ENCODE measurements around the gene GPR37L1.
"Not testable (repeated sequence)": the region's sequence is repeated elsewhere in the genome, so short reads cannot be mapped to it uniquely, and the experiment has no call there.

The GPR37L1 gene

DNA sequence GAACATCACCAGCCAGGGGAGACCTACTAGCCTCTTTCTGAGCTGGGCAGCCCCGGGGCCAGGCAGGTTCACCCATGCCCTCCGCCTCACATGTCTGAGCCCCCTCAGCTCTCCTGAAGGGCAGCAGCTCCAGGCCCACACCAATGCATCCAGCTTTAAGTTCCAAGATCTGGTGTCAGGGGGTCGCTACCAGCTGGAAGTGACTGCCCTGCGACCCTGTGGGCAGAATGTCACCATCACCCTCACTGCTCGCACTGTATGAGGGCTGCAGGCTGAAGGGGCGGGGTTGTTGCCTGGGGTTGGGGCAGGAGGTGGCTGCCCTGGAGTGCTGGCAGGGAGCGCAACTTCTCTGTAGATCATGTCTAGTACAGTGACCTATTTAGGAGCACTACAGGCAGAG lies 46.1 kb downstream of the GPR37L1 start:
- DNase-seq (ENCODE audit: low read depth): no peak

DNA sequence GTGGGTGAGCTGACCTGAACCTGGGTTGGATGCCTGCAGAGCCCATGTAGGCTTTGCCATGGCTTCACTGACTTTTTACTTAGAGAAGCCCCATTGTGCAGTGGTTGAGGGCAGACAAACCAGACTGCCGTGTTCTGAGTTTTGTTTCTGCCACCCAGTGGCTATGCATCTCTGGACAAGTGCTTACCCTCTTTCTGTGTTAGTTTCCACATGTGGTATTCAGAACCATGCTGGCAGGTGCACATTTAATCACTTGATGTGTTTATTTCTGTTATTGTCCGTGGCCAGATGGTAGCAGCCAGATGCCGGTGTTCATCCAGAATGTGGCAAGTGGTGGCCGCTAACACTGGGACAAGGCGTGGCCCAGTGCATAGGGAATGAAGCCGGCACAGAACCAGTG lies 48.0 kb downstream of the GPR37L1 start:
- no peak for DNase-seq (ENCODE audit: low read depth)

DNA sequence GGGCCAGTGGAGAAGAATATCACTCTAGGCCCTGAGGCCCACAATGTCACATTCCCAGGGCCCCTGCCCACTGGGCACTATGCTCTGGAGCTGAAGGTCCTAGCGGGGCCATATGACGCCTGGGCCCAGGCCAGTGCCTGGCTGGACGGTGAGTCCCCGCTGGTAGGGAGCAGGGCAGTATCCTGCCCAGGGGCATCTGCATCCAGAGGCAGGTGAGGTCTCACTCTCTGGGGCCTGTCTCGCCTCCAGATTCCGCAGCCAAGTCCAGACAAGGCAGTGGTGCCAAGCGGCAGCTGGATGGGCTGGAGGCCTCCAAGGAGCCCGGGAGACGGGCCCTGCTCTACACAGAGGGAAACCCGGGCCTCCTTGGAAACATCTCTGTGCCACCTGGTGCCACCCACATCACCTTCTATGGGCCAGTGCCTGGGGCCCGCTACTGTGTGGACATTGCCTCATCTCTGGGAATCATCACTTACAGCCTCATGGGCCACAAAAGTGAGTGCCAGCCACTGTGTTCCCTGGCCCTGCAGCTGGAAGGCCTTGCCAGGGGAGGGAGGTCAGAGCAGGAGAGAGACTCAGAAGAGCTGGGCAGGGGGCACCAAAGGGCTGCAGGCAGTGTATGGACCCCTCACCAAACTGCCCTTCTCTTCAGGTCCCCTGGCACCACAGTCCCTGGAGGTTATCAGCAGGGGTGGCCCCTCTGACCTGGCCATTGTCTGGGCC lies 48.7 kb downstream of the GPR37L1 start:
- no peak for DNase-seq (ENCODE audit: low read depth)

DNA sequence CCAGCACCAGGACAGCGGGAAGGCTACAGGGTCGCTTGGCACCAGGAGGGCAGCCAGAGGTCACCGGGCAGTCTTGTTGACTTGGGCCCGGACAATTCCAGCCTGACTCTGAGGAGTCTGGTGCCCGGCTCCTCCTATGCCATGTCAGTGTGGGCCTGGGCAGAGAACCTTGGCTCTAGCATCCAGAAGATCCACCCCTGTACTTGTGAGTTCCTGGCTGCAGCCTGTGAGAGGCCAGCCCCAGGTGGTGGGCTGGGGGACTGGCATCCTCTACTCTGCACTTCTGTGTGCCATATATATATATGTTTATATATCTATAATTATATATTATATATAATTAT lies 49.3 kb downstream of the GPR37L1 start:
- DNase-seq (ENCODE audit: low read depth): no peak

DNA sequence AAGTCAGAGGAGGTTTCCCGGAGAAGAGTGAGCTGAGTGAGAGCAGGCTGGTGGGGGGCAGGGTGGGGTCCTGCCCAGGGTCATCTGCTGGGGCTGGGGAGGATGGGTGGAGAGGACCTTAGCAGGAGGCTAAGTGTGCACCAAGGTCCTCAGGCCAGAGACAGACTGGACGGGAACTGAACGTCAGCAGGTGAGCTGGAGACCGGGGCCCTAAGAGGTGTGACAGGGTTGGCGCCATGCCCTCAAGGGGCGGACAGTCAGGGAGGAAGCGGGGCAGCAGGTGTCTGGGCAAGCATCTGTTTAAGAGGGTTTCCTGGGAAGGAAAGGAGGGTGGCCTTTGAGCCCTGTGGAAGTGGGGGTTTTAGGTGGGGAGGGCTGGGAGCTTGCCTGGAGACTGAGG lies 51.3 kb downstream of the GPR37L1 start:
- DNase-seq (ENCODE audit: low read depth): no peak

DNA sequence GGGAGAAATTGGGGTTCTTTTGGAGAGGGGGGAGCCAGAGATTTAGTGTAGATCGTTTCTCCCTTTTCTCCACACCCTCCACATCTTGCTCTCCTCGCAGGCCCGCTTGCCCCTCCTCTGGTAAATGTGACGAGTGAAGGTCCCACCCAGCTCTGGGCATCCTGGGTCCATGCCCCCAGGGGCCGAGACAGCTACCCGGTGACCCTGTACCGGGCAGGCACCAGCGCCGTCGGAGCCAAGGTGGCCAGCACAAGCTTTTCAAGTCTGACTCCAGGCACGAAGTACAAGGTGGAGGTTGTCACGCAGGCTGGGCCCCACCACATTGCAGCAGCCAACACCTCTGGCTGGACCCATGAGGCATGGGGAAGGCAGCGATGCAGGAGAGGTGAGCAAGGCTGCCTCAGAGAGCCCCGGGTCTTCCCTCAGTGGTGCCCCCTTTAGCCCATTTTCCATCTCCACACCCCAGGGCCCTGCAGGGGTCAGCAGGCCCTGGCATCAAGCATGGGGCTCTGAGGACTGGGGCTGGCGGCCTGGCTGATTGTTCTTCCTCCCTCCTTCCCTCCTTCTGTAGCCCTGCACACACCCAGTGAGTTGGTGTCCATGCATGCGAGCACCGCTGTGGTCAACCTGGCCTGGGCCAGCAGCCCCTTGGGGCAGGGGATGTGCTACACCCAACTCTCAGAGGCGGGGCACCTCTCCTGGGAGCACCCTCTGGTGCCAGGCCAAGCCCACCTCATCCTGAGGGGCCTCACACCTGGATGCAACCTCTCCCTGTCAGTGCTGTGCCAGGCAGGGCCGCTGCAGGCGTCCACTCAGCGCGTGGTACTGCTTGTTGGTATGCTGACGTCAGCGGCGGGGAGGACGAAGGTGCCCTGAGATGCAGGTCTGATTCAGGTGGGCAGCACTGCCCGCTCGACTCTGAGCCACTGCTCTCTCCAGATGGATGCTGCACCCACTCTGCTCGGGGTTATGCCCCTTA lies 54.5 kb downstream of the GPR37L1 start:
- no peak for DNase-seq (ENCODE audit: low read depth)

DNA sequence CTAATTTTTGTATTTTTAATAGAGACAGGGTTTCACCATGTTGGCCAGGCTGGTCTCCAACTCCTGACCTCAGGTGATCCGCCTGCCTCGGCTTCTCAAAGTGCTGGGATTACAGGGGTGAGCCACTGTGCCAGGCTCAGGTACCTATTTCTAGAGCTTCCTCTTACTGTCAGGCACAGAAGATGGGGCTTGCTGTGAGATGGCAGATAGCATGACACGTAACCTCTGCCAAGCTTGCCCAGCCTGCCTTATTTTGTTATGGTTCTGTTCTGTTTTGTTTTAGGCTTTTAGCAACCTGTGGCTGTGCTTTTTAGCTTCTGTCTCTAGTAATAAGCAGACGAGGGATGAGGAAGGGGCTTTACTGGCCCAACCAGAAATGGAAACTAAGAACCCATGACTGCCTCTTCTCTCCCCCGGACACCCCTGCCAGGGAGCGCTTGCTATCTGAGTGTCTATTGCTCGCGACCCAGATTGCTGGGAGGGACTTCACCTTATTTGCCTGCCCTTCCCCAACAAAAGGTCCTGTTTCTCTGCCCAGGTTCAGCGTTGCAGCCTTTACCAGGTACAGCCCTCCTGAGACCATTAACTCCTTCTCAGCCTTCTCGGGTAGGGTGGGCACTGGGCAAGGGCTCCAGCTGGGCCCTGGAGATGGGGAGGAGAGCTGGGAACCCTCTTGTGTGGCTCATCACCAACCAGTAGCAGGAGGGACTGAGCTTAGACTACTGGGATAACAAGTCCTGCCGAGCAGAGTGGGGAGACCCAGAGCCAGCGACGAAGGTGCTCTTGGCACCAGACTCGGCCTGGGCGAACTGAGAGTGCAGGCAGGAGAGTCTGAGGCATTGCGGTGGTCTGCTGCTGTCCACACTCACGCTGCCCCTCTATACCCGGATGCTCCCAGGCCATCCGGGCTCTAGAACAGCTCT lies 57.4 kb downstream of the GPR37L1 start:
- DNase-seq (ENCODE audit: low read depth): no peak

DNA sequence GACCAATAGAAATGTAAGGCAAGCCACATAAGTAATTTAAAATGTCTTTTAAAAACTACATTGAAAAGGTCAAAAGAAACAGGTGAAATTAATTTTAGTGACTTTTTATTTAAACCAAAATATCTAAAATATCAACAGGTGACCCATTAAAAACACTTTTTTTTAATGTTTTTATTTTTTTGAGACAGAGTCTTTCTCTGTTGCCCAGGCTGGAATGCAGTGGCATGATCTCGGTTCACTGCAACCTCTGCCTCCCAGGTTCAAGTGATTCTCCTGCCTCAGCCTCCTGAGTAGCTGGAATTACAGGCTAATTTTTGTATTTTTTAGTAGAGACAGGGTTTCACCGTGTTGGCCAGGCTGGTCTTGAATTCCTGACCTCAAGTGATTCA lies 58.0 kb downstream of the GPR37L1 start:
- not testable (repeated sequence) for DNase-seq (ENCODE audit: low read depth)

DNA sequence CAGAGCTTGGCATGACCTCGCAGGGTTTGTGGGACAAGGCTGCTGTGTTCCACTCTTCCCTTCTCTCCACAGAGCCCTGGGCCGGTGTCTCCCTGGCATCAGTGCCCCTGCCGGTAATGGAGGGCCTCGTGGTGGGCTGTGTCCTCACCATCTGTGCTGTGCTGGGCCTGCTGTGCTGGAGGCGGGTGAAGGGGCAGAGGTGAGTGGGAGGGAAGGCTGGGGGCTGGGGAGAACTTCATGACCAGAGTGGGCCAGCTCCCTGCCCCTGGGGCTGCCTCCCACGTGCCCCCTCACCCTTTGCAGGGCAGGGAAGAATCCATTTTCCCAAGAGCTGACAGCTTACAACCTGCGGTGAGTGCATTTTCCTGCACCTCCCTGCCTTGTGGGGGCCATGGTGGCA lies 58.9 kb downstream of the GPR37L1 start:
- no peak for DNase-seq (ENCODE audit: low read depth)

DNA sequence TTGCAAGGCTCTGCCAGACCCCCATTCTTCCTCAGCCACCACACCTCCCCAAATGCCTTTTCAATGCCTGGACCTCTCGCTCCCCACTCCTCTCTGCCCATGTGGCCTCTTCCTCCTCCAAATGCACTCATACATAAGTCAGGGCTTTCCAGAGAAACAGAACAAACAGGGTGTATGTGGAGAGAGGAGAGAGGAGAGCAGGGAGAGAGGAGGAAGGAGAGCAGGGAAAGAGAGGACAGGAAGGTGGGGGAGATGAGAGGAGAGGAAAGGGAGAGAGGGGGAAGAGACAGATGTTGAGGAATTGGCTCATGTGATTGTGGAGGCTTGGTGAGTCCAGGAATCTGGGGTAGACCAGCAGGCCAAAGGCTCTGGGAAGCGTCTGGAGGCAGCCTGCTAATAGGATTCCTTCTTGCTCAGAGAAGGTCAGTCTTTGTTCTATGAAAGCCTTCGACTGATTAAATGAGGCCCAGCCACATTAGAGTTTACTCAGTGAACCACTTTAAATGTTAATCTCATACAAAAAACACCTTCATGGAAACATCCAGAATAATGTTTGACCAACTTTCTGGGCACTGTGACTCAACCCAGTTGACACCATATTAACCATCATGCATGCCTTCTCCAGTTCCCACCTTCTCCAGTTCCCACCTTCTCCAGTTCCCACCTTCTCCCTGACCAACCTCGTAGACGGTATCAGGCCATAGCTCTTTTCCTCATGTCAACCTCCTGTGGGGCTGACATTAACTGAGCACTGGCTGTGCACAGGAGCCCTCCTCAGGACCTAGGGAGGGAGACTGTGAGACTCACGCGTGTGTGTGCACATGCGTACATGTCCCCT lies 59.5 kb downstream of the GPR37L1 start:
- DNase-seq (ENCODE audit: low read depth): no peak

All from stimulated activated CD8-positive, alpha-beta memory T cell treated with anti-CD3 and anti-CD28 coated beads, Interleukin-12 subunit alpha, Interleukin-12 subunit beta, amount 100 ng/mL, for 4 hours (primary cell).